Gastrocnemius medialis (tissue), 4 donors: ENCODE results near the gene SIGLEC8.

Source experiments
- POLR2A ChIP-seq, 2 donors: fragments of 450-650 bp; IDR thresholded peaks; one replicate each; pipeline ENCODE4 v1.6.1; 2017; ENCODE audit warnings: antibody characterized with exemption in 2 of 2, mild to moderate bottlenecking in 2 of 2, moderate library complexity in 2 of 2
- TF ChIP-seq, protein P1 (sequence below), 5 experiments: fragments of 450-650 bp in 3 of 5; fragments of 200-600 bp in 2 of 5; sonication (generic) in 2 of 5; IDR thresholded peaks in 4 of 5; conservative IDR thresholded peaks in 1 of 5; 1 replicate in 4 of 5; 2 replicates in 1 of 5; pipeline ENCODE4 v1.5.1; 2016 to 2019; ENCODE audit warnings: antibody characterized with exemption in 5 of 5, mild to moderate bottlenecking in 3 of 5, moderate library complexity in 3 of 5

DNA sequence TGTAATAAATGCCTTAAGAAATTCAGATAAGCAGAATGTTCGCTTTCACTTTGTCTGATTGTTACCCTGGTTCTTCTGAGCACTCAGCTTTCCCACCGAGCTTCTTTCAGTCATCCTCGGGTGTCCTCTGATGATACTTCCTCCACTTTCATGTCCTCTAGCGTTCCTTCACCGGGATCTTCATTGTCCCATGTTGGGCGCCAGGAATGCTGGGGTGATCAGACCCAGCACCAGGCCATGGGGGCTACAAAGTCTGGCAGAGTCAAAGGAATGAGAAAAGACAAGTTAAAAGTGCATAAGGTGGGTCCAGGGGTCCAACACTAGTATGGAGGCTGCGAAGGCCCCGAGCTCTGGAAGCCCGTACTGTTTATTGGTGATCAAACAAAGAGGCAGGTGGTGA is 56.1 kb downstream of the SIGLEC8 start:
- TF ChIP-seq, protein P1, sequence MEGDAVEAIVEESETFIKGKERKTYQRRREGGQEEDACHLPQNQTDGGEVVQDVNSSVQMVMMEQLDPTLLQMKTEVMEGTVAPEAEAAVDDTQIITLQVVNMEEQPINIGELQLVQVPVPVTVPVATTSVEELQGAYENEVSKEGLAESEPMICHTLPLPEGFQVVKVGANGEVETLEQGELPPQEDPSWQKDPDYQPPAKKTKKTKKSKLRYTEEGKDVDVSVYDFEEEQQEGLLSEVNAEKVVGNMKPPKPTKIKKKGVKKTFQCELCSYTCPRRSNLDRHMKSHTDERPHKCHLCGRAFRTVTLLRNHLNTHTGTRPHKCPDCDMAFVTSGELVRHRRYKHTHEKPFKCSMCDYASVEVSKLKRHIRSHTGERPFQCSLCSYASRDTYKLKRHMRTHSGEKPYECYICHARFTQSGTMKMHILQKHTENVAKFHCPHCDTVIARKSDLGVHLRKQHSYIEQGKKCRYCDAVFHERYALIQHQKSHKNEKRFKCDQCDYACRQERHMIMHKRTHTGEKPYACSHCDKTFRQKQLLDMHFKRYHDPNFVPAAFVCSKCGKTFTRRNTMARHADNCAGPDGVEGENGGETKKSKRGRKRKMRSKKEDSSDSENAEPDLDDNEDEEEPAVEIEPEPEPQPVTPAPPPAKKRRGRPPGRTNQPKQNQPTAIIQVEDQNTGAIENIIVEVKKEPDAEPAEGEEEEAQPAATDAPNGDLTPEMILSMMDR (IDR thresholded peaks at IDR 0.05 in 4 of 5, conservative IDR thresholded peaks at IDR 0.05 in 1 of 5): no peak
- TF ChIP-seq POLR2A (IDR thresholded peaks at IDR 0.05): no peak
